ENCODE data around the gene SPTLC3. TPM values are rescaled to one million over a fixed set of nuclear protein-coding genes. Genes with fewer than 3 reads are reported as not detected.

SPTLC3 gene
- polyA plus RNA-seq, 1 donor from 2014 or later: not detected

GRCh38 chr20:13128173-13128572, 119.4 kb downstream of the SPTLC3 start:
- Histone ChIP-seq H3K79me2 (replicated peaks; ENCODE audit: insufficient read depth, low read length) (no peaks in the 10 kb centered on the region), H2AFZ (ENCODE audit: low read depth, low read length) (no peak overlapping the region), H3K36me3 (ENCODE audit: insufficient read depth, low read length) (no peaks in the 10 kb centered on the region), H3F3A (ENCODE audit: insufficient read depth, low read length, poor library complexity, severe bottlenecking) (no peaks in the 10 kb centered on the region), H3K4me2 (ENCODE audit: low read length) (no peak overlapping the region), H3K9me2 (ENCODE audit: insufficient read depth, low read length) (no peaks in the 10 kb centered on the region), H3K27me3 (ENCODE audit: insufficient read depth, low read depth, low read length) (no peaks in the 10 kb centered on the region), H4K20me1 (ENCODE audit: insufficient read depth) (no peaks in the 10 kb centered on the region), H3K9me3 (ENCODE audit: low read length) (no peaks in the 10 kb centered on the region), H3K27ac (ENCODE audit: low read length) (no peak overlapping the region), H3K9ac (ENCODE audit: low read length) (no peak overlapping the region), H3K4me3 (ENCODE audit: low read length) (no peak overlapping the region)
- TF ChIP-seq, protein P1, sequence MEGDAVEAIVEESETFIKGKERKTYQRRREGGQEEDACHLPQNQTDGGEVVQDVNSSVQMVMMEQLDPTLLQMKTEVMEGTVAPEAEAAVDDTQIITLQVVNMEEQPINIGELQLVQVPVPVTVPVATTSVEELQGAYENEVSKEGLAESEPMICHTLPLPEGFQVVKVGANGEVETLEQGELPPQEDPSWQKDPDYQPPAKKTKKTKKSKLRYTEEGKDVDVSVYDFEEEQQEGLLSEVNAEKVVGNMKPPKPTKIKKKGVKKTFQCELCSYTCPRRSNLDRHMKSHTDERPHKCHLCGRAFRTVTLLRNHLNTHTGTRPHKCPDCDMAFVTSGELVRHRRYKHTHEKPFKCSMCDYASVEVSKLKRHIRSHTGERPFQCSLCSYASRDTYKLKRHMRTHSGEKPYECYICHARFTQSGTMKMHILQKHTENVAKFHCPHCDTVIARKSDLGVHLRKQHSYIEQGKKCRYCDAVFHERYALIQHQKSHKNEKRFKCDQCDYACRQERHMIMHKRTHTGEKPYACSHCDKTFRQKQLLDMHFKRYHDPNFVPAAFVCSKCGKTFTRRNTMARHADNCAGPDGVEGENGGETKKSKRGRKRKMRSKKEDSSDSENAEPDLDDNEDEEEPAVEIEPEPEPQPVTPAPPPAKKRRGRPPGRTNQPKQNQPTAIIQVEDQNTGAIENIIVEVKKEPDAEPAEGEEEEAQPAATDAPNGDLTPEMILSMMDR (IDR thresholded peaks at IDR 0.05; ENCODE audit: poor library complexity, severe bottlenecking): no peak

DNA sequence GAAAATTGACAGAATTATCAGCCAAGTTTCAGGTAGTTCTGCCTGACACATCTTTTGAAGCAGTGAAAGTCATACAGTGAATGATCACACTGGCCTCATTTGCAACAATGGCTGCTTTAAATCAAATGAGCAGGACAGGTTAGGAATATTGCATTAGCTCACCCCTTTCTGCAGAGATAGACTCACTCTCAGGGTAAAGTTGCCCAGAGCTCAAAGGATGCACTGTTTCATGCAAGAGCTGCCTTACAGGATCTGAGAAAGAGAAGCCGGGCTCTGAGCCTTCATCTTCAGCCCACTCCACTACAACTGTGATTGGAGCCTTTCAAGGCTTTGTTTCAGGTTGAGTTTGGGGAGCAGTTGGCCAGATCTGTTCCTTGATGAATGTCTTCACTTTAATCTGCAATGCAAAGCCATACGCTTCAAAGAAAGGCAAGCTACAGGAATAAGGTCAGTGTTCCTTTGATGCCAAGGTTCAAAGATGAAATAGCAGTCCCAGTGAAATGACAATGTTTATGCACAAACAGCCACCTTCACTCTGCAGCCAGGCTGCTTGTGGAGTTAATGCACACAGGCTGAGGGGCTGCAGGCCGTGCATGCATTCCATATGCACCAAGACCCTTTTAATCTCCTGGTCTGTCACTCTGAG, 121.4 kb downstream of the SPTLC3 start:
- H2AFZ ChIP-seq (ENCODE audit: low read depth, low read length): no peak overlapping the region
- H3F3A ChIP-seq (ENCODE audit: insufficient read depth, low read length, poor library complexity, severe bottlenecking): no peaks in the 10 kb centered on the region
- no peaks in the 10 kb centered on the region for H4K20me1 ChIP-seq (ENCODE audit: insufficient read depth)
- H3K9ac ChIP-seq (ENCODE audit: low read length): no peak overlapping the region
- H3K79me2 ChIP-seq (replicated peaks; ENCODE audit: insufficient read depth, low read length): no peaks in the 10 kb centered on the region
- no peaks in the 10 kb centered on the region for H3K9me3 ChIP-seq (ENCODE audit: low read length)
- no peaks in the 10 kb centered on the region for H3K27me3 ChIP-seq (ENCODE audit: insufficient read depth, low read depth, low read length)
- H3K36me3 ChIP-seq (ENCODE audit: insufficient read depth, low read length): no peaks in the 10 kb centered on the region
- TF ChIP-seq SMC3 (conservative IDR thresholded peaks at IDR 0.05; ENCODE audit: poor library complexity): no peak
- TF ChIP-seq RAD21 (conservative IDR thresholded peaks at IDR 0.05): no peak
- TF ChIP-seq, protein P1 (IDR thresholded peaks at IDR 0.05; ENCODE audit: poor library complexity, severe bottlenecking): no peak
- no peak for TF ChIP-seq EP300 (conservative IDR thresholded peaks at IDR 0.05; ENCODE audit: poor library complexity, severe bottlenecking)
- no peak for TF ChIP-seq EZH2 (IDR thresholded peaks at IDR 0.05; ENCODE audit: borderline replicate concordance, insufficient read depth, low read length, poor library complexity, severe bottlenecking)
- TF ChIP-seq, protein P2, sequence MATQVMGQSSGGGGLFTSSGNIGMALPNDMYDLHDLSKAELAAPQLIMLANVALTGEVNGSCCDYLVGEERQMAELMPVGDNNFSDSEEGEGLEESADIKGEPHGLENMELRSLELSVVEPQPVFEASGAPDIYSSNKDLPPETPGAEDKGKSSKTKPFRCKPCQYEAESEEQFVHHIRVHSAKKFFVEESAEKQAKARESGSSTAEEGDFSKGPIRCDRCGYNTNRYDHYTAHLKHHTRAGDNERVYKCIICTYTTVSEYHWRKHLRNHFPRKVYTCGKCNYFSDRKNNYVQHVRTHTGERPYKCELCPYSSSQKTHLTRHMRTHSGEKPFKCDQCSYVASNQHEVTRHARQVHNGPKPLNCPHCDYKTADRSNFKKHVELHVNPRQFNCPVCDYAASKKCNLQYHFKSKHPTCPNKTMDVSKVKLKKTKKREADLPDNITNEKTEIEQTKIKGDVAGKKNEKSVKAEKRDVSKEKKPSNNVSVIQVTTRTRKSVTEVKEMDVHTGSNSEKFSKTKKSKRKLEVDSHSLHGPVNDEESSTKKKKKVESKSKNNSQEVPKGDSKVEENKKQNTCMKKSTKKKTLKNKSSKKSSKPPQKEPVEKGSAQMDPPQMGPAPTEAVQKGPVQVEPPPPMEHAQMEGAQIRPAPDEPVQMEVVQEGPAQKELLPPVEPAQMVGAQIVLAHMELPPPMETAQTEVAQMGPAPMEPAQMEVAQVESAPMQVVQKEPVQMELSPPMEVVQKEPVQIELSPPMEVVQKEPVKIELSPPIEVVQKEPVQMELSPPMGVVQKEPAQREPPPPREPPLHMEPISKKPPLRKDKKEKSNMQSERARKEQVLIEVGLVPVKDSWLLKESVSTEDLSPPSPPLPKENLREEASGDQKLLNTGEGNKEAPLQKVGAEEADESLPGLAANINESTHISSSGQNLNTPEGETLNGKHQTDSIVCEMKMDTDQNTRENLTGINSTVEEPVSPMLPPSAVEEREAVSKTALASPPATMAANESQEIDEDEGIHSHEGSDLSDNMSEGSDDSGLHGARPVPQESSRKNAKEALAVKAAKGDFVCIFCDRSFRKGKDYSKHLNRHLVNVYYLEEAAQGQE (IDR thresholded peaks at IDR 0.05; ENCODE audit: borderline replicate concordance): no peak
- TF ChIP-seq MXI1 (conservative IDR thresholded peaks at IDR 0.05; ENCODE audit: poor library complexity, severe bottlenecking): no peak
- no peak for TF ChIP-seq POLR2AphosphoS5 (IDR thresholded peaks at IDR 0.05)
- no peak for TF ChIP-seq TAF1 (IDR thresholded peaks at IDR 0.05; ENCODE audit: low read depth)
- no peaks in the 10 kb centered on the region for H3K9me2 ChIP-seq (ENCODE audit: insufficient read depth, low read length)
- no peak overlapping the region for H3K4me3 ChIP-seq (ENCODE audit: low read length)
- no peak overlapping the region for H3K4me2 ChIP-seq (ENCODE audit: low read length)
- no peak overlapping the region for H3K27ac ChIP-seq (ENCODE audit: low read length)

Data from neural cell (in vitro differentiated cells).